ENCODE measurements around the gene HEYL.

HEYL gene

GRCh38 chr1:39663559-39663958, 24.1 kb upstream of the HEYL start:
- DNase-seq: no peak

- DNase-seq: no peak
These were observed 23.4 kb upstream of the HEYL start for GRCh38 chr1:39662861-39663260.

- DNase-seq: no peak
These were observed 20.1 kb upstream of the HEYL start for GRCh38 chr1:39659538-39659937.

GRCh38 chr1:39659110-39659509, 19.7 kb upstream of the HEYL start:
- DNase-seq: no peak

- no peak for DNase-seq
These were observed 18.6 kb upstream of the HEYL start for GRCh38 chr1:39657923-39658485.

GRCh38 chr1:39657402-39657801, 18.0 kb upstream of the HEYL start:
- DNase-seq: no peak

GRCh38 chr1:39656391-39656790, 16.9 kb upstream of the HEYL start:
- no peak for DNase-seq

GRCh38 chr1:39655578-39656268, 16.3 kb upstream of the HEYL start:
- no peak for DNase-seq

- DNase-seq: no peak
These were observed 14.8 kb upstream of the HEYL start for GRCh38 chr1:39654291-39654690.

- DNase-seq: no peak
These were observed 14.1 kb upstream of the HEYL start for GRCh38 chr1:39653546-39654031.

- DNase-seq: no peak
These were observed 13.1 kb upstream of the HEYL start for GRCh38 chr1:39652554-39652953.

- no peak for DNase-seq
These were observed 12.7 kb upstream of the HEYL start for GRCh38 chr1:39652105-39652504.

GRCh38 chr1:39650431-39650830, 11.0 kb upstream of the HEYL start:
- no peak for DNase-seq

GRCh38 chr1:39649636-39650185, 10.3 kb upstream of the HEYL start:
- no peak for DNase-seq

GRCh38 chr1:39648496-39648895, 9.1 kb upstream of the HEYL start:
- DNase-seq: no peak

- no peak for DNase-seq
These were observed 7.8 kb upstream of the HEYL start for GRCh38 chr1:39647247-39647646.

GRCh38 chr1:39646232-39647081, 7.0 kb upstream of the HEYL start:
- no peak for DNase-seq

- DNase-seq: no peak
These were observed 6.1 kb upstream of the HEYL start for GRCh38 chr1:39645411-39646043.

GRCh38 chr1:39643705-39644104, 4.3 kb upstream of the HEYL start:
- DNase-seq: no peak

GRCh38 chr1:39642796-39643195, 3.4 kb upstream of the HEYL start:
- DNase-seq: no peak

GRCh38 chr1:39640861-39641260, 1.4 kb upstream of the HEYL start:
- DNase-seq: no peak

- no peak for DNase-seq
These were observed 508 bp downstream of the HEYL start for GRCh38 chr1:39638965-39639304.

GRCh38 chr1:39637361-39637760, 2.1 kb downstream of the HEYL start:
- DNase-seq: no peak
